ENCODE measurements around the gene BRINP2.

BRINP2 gene

GRCh38 chr1:177289532-177289931 lies 118.8 kb downstream of the BRINP2 start:
- in situ Hi-C loops (cut with HindIII; ENCODE audit: low pct_ligation_motif_present, low sequenced_read_pairs), result no loop called here
- no peaks in the 10 kb centered on the region for H3K36me3 ChIP-seq (replicated peaks)
- H3K4me3 ChIP-seq (ENCODE audit: low read depth, low read length), result no peak overlapping the region
- TF ChIP-seq CTCF (IDR thresholded peaks at IDR 0.05; ENCODE audit: low read depth, low read length, missing control alignments), result no peak
- DNase-seq, result no peak
- no peaks in the 10 kb centered on the region for H3K27me3 ChIP-seq (replicated peaks)
- no peak overlapping the region for H3K27ac ChIP-seq

- DNase-seq, result no peak
- H3K27ac ChIP-seq, result no peak overlapping the region
- H3K27me3 ChIP-seq (replicated peaks), result no peaks in the 10 kb centered on the region
- in situ Hi-C loops (cut with HindIII; ENCODE audit: low pct_ligation_motif_present, low sequenced_read_pairs), result no loop called here
- no peaks in the 10 kb centered on the region for H3K36me3 ChIP-seq (replicated peaks)
- no peak overlapping the region for H3K4me3 ChIP-seq (ENCODE audit: low read depth, low read length)
- TF ChIP-seq CTCF (IDR thresholded peaks at IDR 0.05; ENCODE audit: low read depth, low read length, missing control alignments), result no peak
Measured at GRCh38 chr1:177300431-177300830, 129.7 kb downstream of the BRINP2 start.

- no peak overlapping the region for H3K27ac ChIP-seq
- DNase-seq, result no peak
- no peak overlapping the region for H3K4me3 ChIP-seq (ENCODE audit: low read depth, low read length)
- in situ Hi-C loops (cut with HindIII; ENCODE audit: low pct_ligation_motif_present, low sequenced_read_pairs), result no loop called here
- no peaks in the 10 kb centered on the region for H3K36me3 ChIP-seq (replicated peaks)
- no peaks in the 10 kb centered on the region for H3K27me3 ChIP-seq (replicated peaks)
- no peak for TF ChIP-seq CTCF (IDR thresholded peaks at IDR 0.05; ENCODE audit: low read depth, low read length, missing control alignments)
Measured at GRCh38 chr1:177301425-177302124, 130.8 kb downstream of the BRINP2 start.

GRCh38 chr1:177302357-177303044 lies 131.7 kb downstream of the BRINP2 start:
- in situ Hi-C loops (cut with HindIII; ENCODE audit: low pct_ligation_motif_present, low sequenced_read_pairs), result no loop called here
- no peak overlapping the region for H3K27ac ChIP-seq
- TF ChIP-seq CTCF (IDR thresholded peaks at IDR 0.05; ENCODE audit: low read depth, low read length, missing control alignments), result no peak
- H3K27me3 ChIP-seq (replicated peaks), result no peaks in the 10 kb centered on the region
- DNase-seq, result no peak
- H3K36me3 ChIP-seq (replicated peaks), result no peaks in the 10 kb centered on the region
- no peak overlapping the region for H3K4me3 ChIP-seq (ENCODE audit: low read depth, low read length)

- no peaks in the 10 kb centered on the region for H3K27me3 ChIP-seq (replicated peaks)
- TF ChIP-seq CTCF (IDR thresholded peaks at IDR 0.05; ENCODE audit: low read depth, low read length, missing control alignments), result no peak
- in situ Hi-C loops (cut with HindIII; ENCODE audit: low pct_ligation_motif_present, low sequenced_read_pairs), result no loop called here
Measured at GRCh38 chr1:177305040-177306018, 134.6 kb downstream of the BRINP2 start.

More at GRCh38 chr1:177305040-177306018, 134.6 kb downstream of the BRINP2 start:
- no peak for DNase-seq
- no peak overlapping the region for H3K4me3 ChIP-seq (ENCODE audit: low read depth, low read length)
- H3K36me3 ChIP-seq (replicated peaks), result no peaks in the 10 kb centered on the region
- no peak overlapping the region for H3K27ac ChIP-seq

Measured in brain microvascular endothelial cell (primary cell).